Measurements from ENCODE around the gene GLIS1. TPM values are rescaled to one million over a fixed set of nuclear protein-coding genes. Genes with fewer than 3 reads are reported as not detected.

GLIS1 gene
- total RNA-seq, 2 donors from 2014 or later, result 0.16 TPM; not detected in 1

DNA sequence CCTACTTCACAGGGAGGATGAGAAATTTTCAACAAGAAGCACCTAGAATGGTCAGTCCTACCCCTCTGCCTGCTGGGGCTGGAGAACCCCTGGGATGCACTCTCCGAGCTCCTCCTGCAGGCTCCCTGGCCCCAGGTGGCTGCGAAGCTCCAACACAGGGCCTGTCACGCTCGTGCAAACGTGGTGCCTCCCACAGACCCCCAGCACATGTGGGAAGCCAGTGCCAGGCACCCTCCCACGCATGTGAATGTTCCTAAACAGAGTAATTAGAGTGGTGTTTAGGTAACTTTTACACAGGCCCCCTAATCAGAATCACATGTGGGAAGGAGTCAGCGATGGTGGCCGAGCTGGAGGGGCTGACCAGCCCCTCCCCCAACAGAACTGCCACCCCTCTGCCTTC, 28.4 kb downstream of the GLIS1 start:
- no peaks in the 10 kb centered on the region for H3K4me1 ChIP-seq
- no peak overlapping the region for H3K27ac ChIP-seq
- no peaks in the 10 kb centered on the region for H3K9me3 ChIP-seq
- no peak for DNase-seq
- TF ChIP-seq, protein P1, sequence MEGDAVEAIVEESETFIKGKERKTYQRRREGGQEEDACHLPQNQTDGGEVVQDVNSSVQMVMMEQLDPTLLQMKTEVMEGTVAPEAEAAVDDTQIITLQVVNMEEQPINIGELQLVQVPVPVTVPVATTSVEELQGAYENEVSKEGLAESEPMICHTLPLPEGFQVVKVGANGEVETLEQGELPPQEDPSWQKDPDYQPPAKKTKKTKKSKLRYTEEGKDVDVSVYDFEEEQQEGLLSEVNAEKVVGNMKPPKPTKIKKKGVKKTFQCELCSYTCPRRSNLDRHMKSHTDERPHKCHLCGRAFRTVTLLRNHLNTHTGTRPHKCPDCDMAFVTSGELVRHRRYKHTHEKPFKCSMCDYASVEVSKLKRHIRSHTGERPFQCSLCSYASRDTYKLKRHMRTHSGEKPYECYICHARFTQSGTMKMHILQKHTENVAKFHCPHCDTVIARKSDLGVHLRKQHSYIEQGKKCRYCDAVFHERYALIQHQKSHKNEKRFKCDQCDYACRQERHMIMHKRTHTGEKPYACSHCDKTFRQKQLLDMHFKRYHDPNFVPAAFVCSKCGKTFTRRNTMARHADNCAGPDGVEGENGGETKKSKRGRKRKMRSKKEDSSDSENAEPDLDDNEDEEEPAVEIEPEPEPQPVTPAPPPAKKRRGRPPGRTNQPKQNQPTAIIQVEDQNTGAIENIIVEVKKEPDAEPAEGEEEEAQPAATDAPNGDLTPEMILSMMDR (IDR thresholded peaks at IDR 0.05), result no peak
- no peak overlapping the region for H3K9ac ChIP-seq (ENCODE audit: low read depth in 2 of 2, low read length in 2 of 2)
- H3K36me3 ChIP-seq, result no peaks in the 10 kb centered on the region
- no peak overlapping the region for H3K4me3 ChIP-seq
- intact Hi-C loops (cut with DNase I), result no loop called here
- no peaks in the 10 kb centered on the region for H3K27me3 ChIP-seq

DNA sequence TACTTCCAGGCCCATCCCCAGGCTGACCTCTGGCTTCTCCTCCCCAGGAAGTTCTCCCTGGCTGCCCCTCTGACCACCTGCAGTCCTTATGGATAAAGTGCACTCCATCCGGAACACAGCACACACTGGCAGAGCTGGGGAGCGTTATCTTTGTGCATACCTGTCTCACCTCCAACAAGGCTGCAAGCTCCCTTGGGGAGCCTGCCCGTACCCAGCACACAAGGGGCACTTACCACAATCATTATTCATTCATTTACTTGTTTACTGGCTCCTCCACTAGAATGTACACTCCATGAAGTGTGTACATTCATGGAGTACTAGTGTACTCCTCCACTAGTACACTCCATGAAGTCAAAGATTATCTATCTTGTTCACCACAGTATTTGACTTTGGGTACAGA, 30.3 kb downstream of the GLIS1 start:
- Histone ChIP-seq H3K36me3 (no peaks in the 10 kb centered on the region), H3K4me3 (no peak overlapping the region), H3K4me1 (no peaks in the 10 kb centered on the region), H3K9ac (ENCODE audit: low read depth in 2 of 2, low read length in 2 of 2) (no peak overlapping the region), H3K9me3 (no peaks in the 10 kb centered on the region), H3K27ac (no peak overlapping the region), H3K27me3 (no peaks in the 10 kb centered on the region)
- DNase-seq, result no peak
- TF ChIP-seq, protein P1 (IDR thresholded peaks at IDR 0.05), result no peak
- intact Hi-C loops (cut with DNase I), result no loop called here

DNA sequence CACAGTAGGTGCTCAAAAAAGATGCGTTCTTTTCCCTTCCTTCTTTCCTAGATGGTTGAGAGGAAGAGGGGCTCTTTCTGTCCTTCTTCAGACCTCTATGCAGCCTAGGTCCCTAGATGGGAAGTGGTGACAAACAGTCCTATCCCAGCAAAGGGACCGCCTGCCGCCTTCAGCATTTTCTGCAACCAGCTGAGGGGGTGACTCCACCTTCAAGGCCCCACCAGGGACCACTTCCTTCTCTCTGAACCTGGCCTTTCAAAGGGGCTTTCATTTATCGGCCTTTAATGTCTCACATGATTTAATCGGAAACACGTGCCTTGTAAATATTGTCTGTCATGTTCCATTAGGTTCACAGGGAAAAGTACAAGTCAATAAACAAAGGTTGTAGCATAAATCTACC, 32.6 kb downstream of the GLIS1 start:
- DNase-seq, result no peak

DNA sequence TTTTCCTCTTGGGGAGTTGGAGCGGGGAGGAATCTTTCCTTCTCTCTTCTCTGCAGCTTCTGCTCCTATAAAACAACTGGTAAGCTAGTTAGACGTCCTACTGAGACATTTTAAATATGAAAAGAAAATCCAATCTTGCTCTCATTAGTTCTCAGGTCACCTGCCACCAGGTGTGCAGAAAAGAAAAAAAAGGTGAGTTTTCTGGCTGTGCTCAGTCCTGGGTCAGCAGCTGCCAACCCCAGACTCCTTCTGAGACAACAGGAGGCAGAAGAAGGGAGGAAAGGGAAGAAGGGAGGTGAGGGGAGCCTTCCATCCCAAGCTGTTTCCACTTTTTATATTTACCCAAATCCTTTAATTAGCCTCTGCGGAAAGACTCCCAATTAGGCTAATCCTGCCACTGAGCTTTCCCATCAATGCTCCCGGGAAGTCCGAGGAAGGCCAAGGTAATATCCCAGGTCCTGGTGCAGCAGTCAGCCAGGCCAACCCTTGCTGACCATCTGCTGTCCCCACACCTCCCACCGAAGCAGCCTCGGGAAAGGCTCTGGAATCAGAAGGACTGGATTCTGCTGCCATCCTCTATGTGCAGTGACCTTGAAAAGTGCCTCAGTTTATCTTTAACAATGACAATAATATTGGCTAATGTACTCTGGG, 33.4 kb downstream of the GLIS1 start:
- H3K27ac ChIP-seq, result no peak overlapping the region
- no peaks in the 10 kb centered on the region for H3K9me3 ChIP-seq
- no peaks in the 10 kb centered on the region for H3K27me3 ChIP-seq
- H3K4me1 ChIP-seq, result no peaks in the 10 kb centered on the region
- intact Hi-C loops (cut with DNase I), result no loop called here
- no peak overlapping the region for H3K9ac ChIP-seq (ENCODE audit: low read depth in 2 of 2, low read length in 2 of 2)
- TF ChIP-seq, protein P1 (IDR thresholded peaks at IDR 0.05), result no peak
- DNase-seq, result no peak
- H3K36me3 ChIP-seq, result no peaks in the 10 kb centered on the region
- no peak overlapping the region for H3K4me3 ChIP-seq

More for the DNA sequence above, 32.6 kb downstream of the GLIS1 start:
- Histone ChIP-seq H3K27me3 (no peaks in the 10 kb centered on the region), H3K36me3 (no peaks in the 10 kb centered on the region), H3K9me3 (no peaks in the 10 kb centered on the region), H3K4me3 (no peak overlapping the region), H3K27ac (no peak overlapping the region), H3K9ac (ENCODE audit: low read depth in 2 of 2, low read length in 2 of 2) (no peak overlapping the region), H3K4me1 (no peaks in the 10 kb centered on the region)
- TF ChIP-seq, protein P1 (IDR thresholded peaks at IDR 0.05), result no peak
- intact Hi-C loops (cut with DNase I), result no loop called here

DNA sequence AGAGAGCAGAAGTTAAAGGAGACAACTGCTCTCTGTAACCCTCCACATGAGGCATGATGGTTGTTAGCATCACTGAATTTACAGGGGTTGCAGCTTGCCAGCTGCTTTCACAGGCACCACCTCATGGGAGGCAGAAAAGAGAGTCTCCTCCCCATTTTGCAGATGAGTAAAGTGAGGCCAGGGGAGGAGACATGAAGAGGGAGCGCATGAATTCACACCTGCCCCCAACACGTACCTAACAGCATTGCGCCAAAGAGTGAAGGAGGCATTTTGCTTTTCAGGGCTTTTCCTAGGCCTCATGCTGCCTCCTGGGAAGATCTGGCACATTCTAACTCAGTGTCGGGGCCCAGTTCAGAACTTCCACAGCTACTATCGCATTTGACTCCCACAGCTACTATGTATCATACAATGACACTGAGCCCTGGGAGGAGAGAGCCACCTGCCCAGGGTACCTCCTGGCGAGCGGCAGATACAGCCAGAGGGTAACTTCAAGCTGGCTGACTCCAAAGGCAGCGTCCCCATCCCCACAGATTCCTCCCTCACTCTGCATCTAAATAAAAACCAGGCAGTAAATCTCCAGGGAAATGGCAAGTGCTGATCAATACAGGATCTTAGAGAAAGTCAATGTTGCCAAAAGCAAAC, 34.0 kb downstream of the GLIS1 start:
- H3K36me3 ChIP-seq, result no peaks in the 10 kb centered on the region
- H3K9ac ChIP-seq (ENCODE audit: low read depth in 2 of 2, low read length in 2 of 2), result no peak overlapping the region
- H3K27me3 ChIP-seq, result no peaks in the 10 kb centered on the region
- intact Hi-C loops (cut with DNase I), result no loop called here
- no peak overlapping the region for H3K4me3 ChIP-seq
- TF ChIP-seq, protein P1 (IDR thresholded peaks at IDR 0.05), result no peak
- no peaks in the 10 kb centered on the region for H3K4me1 ChIP-seq
- no peaks in the 10 kb centered on the region for H3K9me3 ChIP-seq
- DNase-seq, result no peak
- no peak overlapping the region for H3K27ac ChIP-seq
